Upper lobe of left lung (tissue), 4 donors: ENCODE measurements around the gene FOXN1.

Source experiments
- POLR2A ChIP-seq, 4 donors: fragments of 450-650 bp; IDR thresholded peaks; one replicate each; pipeline ENCODE4 v1.5.1; 2016 to 2017; ENCODE audit warnings: antibody characterized with exemption in 4 of 4, mild to moderate bottlenecking in 2 of 4
- TF ChIP-seq, protein P1 (sequence below), 6 experiments: fragments of 450-650 bp in 4 of 6; fragments of 200-600 bp in 2 of 6; sonication (generic) in 2 of 6; IDR thresholded peaks; one replicate each; pipeline ENCODE4 v1.5.1; 2016 to 2019; ENCODE audit warnings: antibody characterized with exemption in 6 of 6

DNA sequence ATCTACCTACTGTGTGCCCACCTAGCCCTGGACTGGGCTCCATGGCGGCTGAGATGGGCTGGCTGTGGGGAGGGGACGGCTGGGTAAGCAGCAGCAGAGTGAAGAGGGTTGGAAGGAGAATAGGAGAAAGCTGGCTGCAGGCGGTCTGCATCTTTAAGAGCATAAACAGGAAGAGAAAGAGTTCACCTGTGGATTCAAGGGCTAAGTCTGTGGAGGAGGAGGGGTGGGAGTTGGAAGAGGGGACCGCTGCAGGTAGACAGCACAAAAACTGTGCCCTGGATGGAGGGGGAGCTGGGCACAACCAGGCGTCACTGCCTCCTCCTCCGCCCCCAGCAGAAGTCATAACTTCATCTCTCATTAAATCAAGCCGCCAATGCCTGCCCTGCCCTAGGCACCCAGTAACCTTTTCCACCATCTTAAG is 32.0 kb upstream of the FOXN1 start:
- TF ChIP-seq, protein P1, sequence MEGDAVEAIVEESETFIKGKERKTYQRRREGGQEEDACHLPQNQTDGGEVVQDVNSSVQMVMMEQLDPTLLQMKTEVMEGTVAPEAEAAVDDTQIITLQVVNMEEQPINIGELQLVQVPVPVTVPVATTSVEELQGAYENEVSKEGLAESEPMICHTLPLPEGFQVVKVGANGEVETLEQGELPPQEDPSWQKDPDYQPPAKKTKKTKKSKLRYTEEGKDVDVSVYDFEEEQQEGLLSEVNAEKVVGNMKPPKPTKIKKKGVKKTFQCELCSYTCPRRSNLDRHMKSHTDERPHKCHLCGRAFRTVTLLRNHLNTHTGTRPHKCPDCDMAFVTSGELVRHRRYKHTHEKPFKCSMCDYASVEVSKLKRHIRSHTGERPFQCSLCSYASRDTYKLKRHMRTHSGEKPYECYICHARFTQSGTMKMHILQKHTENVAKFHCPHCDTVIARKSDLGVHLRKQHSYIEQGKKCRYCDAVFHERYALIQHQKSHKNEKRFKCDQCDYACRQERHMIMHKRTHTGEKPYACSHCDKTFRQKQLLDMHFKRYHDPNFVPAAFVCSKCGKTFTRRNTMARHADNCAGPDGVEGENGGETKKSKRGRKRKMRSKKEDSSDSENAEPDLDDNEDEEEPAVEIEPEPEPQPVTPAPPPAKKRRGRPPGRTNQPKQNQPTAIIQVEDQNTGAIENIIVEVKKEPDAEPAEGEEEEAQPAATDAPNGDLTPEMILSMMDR (IDR thresholded peaks at IDR 0.05): no peak
- no peak for TF ChIP-seq POLR2A (IDR thresholded peaks at IDR 0.05)
